ENCODE results near the gene DLGAP1. TPM values are rescaled to one million over a fixed set of nuclear protein-coding genes. Genes with fewer than 3 reads are reported as not detected.

The DLGAP1 gene
- total and polyA plus RNA-seq, 2 of the 8 experiments (the other 6 are each of a cell fraction or from before 2014, with no cell fraction given), result 11.8 to 16.9 TPM

DNA sequence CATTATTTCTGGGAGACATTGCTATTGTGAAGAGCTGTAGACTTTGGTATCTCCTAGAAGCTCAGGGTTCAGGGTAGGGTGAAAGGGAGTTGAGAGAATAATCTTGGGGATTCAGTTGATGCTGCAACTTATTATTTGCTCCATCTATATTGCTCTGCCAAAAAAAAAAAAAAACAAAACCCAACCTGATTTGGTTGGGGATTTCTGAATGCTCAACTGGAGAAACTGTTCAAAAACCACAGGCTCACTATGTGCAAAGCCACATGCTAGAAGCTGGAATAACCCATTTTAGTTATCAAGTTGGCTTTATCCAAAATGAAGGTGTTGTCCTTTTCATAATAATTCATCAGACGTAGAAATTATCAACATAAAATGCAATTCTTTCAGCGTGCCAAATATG, 696.0 kb downstream of the DLGAP1 start:
- H3K9me3 ChIP-seq (ENCODE audit: insufficient read depth in 2 of 2, low read depth in 1 of 2, low read length in 1 of 2), result no peaks in the 10 kb centered on the region
- no peak overlapping the region for H2BK12ac ChIP-seq (ENCODE audit: low read depth, low read length)
- no peaks in the 10 kb centered on the region for H3K79me2 ChIP-seq (ENCODE audit: control insufficient read depth in 1 of 2, insufficient read depth in 2 of 2, low read length in 2 of 2)
- no peak overlapping the region for H2BK120ac ChIP-seq (replicated peaks; ENCODE audit: low read depth, low read length)
- H3K18ac ChIP-seq (ENCODE audit: extremely low read depth, low read length), result no peak overlapping the region
- no peak overlapping the region for H3K4me3 ChIP-seq (ENCODE audit: extremely low read depth in 1 of 4, insufficient read depth in 2 of 4, low read depth in 3 of 4, low read length in 4 of 4)
- no peaks in the 10 kb centered on the region for H3K27me3 ChIP-seq (replicated peaks in 1 of 4; ENCODE audit: control insufficient read depth in 3 of 4, extremely low read depth in 1 of 4, insufficient read depth in 3 of 4, low read length in 3 of 4)
- H3K27ac ChIP-seq (ENCODE audit: low read depth, low read length), result no peak overlapping the region
- no peaks in the 10 kb centered on the region for H3K79me1 ChIP-seq (ENCODE audit: low read depth, low read length)
- no peaks in the 10 kb centered on the region for H3K36me3 ChIP-seq (ENCODE audit: control insufficient read depth in 2 of 4, insufficient read depth in 4 of 4, low read length in 3 of 4)
- ChIA-PET POLR2A (ENCODE audit: partially characterized antibody) (no interaction called here), CTCF (ENCODE audit: partially characterized antibody) (interaction anchor here (0.8 to 5.8 kb wide), 6 partner anchors 13 to 236 kb away, joined by 3 to 36 read pairs (median 3); no protein-coding TSS in a partner anchor)
- FAIRE-seq (no peak), DNase-seq (ENCODE audit: low read depth in 1 of 2, low spot score in 2 of 2) (no peak)
- H3K14ac ChIP-seq (ENCODE audit: insufficient read length), result no peak overlapping the region
- no peak overlapping the region for H4K8ac ChIP-seq (ENCODE audit: extremely low read depth, insufficient read depth, low read length)
- no peak overlapping the region for H3K4me2 ChIP-seq (ENCODE audit: insufficient read depth in 1 of 2, low read depth in 2 of 2, low read length in 2 of 2)
- no peak overlapping the region for H2AK5ac ChIP-seq (ENCODE audit: low read depth, low read length)
- H2BK15ac ChIP-seq (ENCODE audit: low read length), result no peak overlapping the region
- H3K9ac ChIP-seq (replicated peaks in 1 of 4; ENCODE audit: extremely low read depth in 1 of 4, low read depth in 3 of 4, low read length in 3 of 4), result no peak overlapping the region
- H4K5ac ChIP-seq (ENCODE audit: insufficient read length, low read depth, low read length), result no peak overlapping the region
- no peak overlapping the region for H3K56ac ChIP-seq (replicated peaks; ENCODE audit: insufficient read length, low read depth, low read length)
- no peak overlapping the region for H3K23ac ChIP-seq (ENCODE audit: insufficient read length)
- WGBS, 2 experiments (ENCODE audit: extremely low coverage in 1 of 2, insufficient coverage in 1 of 2, insufficient read length in 1 of 2, insufficient replicate concordance in 2 of 2, low coverage in 1 of 2, low lambda C conversion rate in 2 of 2, missing lambda C conversion rate in 1 of 2), result 77% methylated on average over 2 of the region's 2 CpGs; no CpG with 5 or more reads in 1 of the 2 experiments
- no peak overlapping the region for H4K91ac ChIP-seq (replicated peaks; ENCODE audit: insufficient read length, low read length)
- H3K4ac ChIP-seq (replicated peaks; ENCODE audit: insufficient read length, low read depth, low read length), result no peak overlapping the region
- TF ChIP-seq CEBPB (IDR thresholded peaks at IDR 0.05; ENCODE audit: low read depth, low read length) (no peak), JUN (IDR thresholded peaks at IDR 0.05; ENCODE audit: low read depth, low read length) (no peak), CBX8 (IDR thresholded peaks at IDR 0.05; ENCODE audit: borderline replicate concordance, low read depth, low read length) (no peak), TBP (IDR thresholded peaks at IDR 0.05; ENCODE audit: low read depth, low read length) (no peak), SP2 (IDR thresholded peaks at IDR 0.05; ENCODE audit: low read length) (no peak), MAFK (IDR thresholded peaks at IDR 0.05; ENCODE audit: low read depth, low read length) (no peak), TCF12 (IDR thresholded peaks at IDR 0.05; ENCODE audit: low read depth, low read length) (no peak), POU5F1 (IDR thresholded peaks at IDR 0.05; ENCODE audit: low read depth, low read length) (no peak)
- TF ChIP-seq, protein P1, sequence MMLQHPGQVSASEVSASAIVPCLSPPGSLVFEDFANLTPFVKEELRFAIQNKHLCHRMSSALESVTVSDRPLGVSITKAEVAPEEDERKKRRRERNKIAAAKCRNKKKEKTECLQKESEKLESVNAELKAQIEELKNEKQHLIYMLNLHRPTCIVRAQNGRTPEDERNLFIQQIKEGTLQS (IDR thresholded peaks at IDR 0.05; ENCODE audit: insufficient read depth, low read depth, low read length), result no peak
- H4K20me1 ChIP-seq (replicated peaks in 1 of 2; ENCODE audit: control insufficient read depth in 1 of 2, insufficient read depth in 2 of 2, low read length in 2 of 2), result no peaks in the 10 kb centered on the region
- H2BK5ac ChIP-seq (ENCODE audit: low read depth, low read length), result no peak overlapping the region
- H3K4me1 ChIP-seq (replicated peaks in 1 of 4; ENCODE audit: control insufficient read depth in 3 of 4, insufficient read depth in 4 of 4, low read length in 3 of 4), result no peaks in the 10 kb centered on the region; a peak in 1 of 7 replicates
- H3K23me2 ChIP-seq (ENCODE audit: low read depth, low read length), result no peaks in the 10 kb centered on the region
- H2BK20ac ChIP-seq (ENCODE audit: low read length), result no peak overlapping the region
- no peak overlapping the region for H2AFZ ChIP-seq (ENCODE audit: low read length)
